ENCODE data around the gene RGR. TPM values are rescaled to one million over a fixed set of nuclear protein-coding genes. Genes with fewer than 3 reads are reported as not detected.

Gene RGR
- polyA plus RNA-seq, 2 of the 4 experiments (the other 2 are of a cell fraction), result not detected

DNA sequence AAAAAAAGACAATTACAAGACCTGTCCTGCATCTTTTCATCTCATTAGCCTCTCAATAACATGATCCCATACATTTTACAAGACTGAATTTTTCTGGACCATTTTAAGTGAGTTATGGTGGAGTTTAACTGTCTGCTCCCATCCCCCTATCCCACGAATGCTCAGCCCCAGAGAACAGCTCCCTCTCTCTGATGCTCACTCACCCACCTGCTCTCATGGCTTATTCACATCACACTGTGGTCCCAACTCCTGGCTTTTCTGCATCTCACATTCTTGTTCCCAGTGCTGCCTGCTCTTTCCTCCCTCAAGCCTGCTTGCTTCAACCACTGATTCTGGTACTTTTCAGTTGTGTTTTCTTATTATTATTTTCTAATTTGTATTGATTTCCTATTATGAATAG, 63.2 kb downstream of the RGR start:
- Histone ChIP-seq H3K4me3 (no peak overlapping the region), H3K4me2 (no peak overlapping the region), H3K27ac (no peak overlapping the region), H3K4me1 (peaks cover 6% of the 10 kb centered on the region; the same call in 2 of the 3 replicates), H3K9me3 (no peaks in the 10 kb centered on the region)
- ATAC-seq, result no peak
- TF ChIP-seq RCOR1 (IDR thresholded peaks at IDR 0.05; ENCODE audit: low read depth, low read length), result no peak
- TF ChIP-seq MAFK (IDR thresholded peaks at IDR 0.05; ENCODE audit: partially characterized antibody), result no peak
- TF ChIP-seq HOXB5 (CRISPR knock-in tag; IDR thresholded peaks at IDR 0.05), result no peak
- no peak for TF ChIP-seq RFX5 (IDR thresholded peaks at IDR 0.05)
- TF ChIP-seq HEYL (CRISPR knock-in tag; IDR thresholded peaks at IDR 0.05), result no peak
- TF ChIP-seq, protein P1, sequence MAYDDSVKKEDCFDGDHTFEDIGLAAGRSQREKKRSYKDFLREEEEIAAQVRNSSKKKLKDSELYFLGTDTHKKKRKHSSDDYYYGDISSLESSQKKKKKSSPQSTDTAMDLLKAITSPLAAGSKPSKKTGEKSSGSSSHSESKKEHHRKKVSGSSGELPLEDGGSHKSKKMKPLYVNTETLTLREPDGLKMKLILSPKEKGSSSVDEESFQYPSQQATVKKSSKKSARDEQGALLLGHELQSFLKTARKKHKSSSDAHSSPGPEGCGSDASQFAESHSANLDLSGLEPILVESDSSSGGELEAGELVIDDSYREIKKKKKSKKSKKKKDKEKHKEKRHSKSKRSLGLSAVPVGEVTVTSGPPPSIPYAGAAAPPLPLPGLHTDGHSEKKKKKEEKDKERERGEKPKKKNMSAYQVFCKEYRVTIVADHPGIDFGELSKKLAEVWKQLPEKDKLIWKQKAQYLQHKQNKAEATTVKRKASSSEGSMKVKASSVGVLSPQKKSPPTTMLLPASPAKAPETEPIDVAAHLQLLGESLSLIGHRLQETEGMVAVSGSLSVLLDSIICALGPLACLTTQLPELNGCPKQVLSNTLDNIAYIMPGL (CRISPR knock-in tag; IDR thresholded peaks at IDR 0.05; ENCODE audit: borderline replicate concordance), result no peak
- no peak for TF ChIP-seq CEBPB (IDR thresholded peaks at IDR 0.05)
- no peak for TF ChIP-seq JUN (IDR thresholded peaks at IDR 0.05)
- no peak for TF ChIP-seq ESRRA (IDR thresholded peaks at IDR 0.05; ENCODE audit: borderline replicate concordance, low read length)
- TF ChIP-seq RARB (CRISPR knock-in tag; IDR thresholded peaks at IDR 0.05), result no peak
- TF ChIP-seq JUNB (IDR thresholded peaks at IDR 0.05), result no peak
- ChIA-PET POLR2A (no interaction called here), CTCF (interaction anchor here (0.6 kb wide), 1 partner anchor 19 kb away, joined by 3 read pairs; no protein-coding TSS in a partner anchor)
- WGBS (ENCODE audit: missing lambda C conversion rate), result 34% methylated on average over 1 of the region's 1 CpG
- DNase-seq (ENCODE audit: low read depth in 1 of 2, low spot score in 1 of 2), result no peak
- no peak for FAIRE-seq

DNA sequence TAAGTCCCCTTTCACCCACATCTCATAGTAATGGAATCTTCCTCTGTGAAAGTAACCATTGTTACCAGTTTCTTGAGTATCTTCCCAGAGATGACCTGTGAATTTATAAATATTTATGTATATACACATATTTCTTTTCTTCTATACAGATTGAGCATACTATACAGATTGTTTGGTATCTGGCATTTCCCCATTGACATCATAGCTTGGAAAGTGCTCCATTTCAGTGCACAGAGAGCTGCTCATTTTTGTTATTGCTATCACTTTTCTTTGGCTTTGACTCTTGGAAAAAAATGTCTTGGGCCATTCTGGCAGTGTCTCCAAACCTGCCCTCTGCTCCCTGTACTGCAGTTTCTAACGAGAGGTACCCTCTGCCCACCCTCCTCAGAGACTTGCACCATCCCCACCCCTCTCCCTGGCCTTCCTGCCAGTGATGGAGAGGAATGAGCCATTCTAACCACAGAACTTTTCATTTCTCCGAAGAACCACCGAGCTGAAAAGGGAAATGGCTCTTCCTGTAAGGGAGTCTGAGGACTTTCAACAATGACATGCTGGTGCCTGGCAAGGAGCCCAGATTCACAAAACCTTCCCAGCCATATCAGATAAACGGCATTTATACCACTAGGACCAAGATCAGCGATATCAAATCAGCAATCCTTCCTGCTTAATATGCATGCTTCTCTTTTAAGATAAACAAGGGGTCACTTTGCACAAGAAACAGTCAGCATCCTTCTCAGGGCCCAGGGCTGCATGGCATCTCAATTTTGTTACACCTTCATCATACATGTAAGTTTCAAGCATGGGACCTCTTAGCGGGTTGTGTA, 63.8 kb downstream of the RGR start:
- H3K4me2 ChIP-seq, result no peak overlapping the region
- 55% methylated on average over 6 of the region's 6 CpGs for WGBS (ENCODE audit: missing lambda C conversion rate)
- DNase-seq (ENCODE audit: low read depth in 1 of 2, low spot score in 1 of 2), result no peak
- H3K9me3 ChIP-seq, result no peaks in the 10 kb centered on the region
- TF ChIP-seq CHD4 (IDR thresholded peaks at IDR 0.05; ENCODE audit: borderline replicate concordance), result no peak
- TF ChIP-seq FOXS1 (CRISPR knock-in tag; IDR thresholded peaks at IDR 0.05), result no peak
- no peak for TF ChIP-seq FOSL2 (IDR thresholded peaks at IDR 0.05)
- TF ChIP-seq FOSL2 (CRISPR knock-in tag; IDR thresholded peaks at IDR 0.05), result no peak
- TF ChIP-seq FOSB (CRISPR knock-in tag; IDR thresholded peaks at IDR 0.05), result no peak
- TF ChIP-seq, protein P2, sequence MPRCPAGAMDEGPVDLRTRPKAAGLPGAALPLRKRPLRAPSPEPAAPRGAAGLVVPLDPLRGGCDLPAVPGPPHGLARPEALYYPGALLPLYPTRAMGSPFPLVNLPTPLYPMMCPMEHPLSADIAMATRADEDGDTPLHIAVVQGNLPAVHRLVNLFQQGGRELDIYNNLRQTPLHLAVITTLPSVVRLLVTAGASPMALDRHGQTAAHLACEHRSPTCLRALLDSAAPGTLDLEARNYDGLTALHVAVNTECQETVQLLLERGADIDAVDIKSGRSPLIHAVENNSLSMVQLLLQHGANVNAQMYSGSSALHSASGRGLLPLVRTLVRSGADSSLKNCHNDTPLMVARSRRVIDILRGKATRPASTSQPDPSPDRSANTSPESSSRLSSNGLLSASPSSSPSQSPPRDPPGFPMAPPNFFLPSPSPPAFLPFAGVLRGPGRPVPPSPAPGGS (IDR thresholded peaks at IDR 0.05), result no peak
- no peak for TF ChIP-seq ZFP36 (IDR thresholded peaks at IDR 0.05; ENCODE audit: borderline replicate concordance, partially characterized antibody)
- no peak for TF ChIP-seq TFCP2L1 (CRISPR knock-in tag; IDR thresholded peaks at IDR 0.05)
- TF ChIP-seq, protein P3, sequence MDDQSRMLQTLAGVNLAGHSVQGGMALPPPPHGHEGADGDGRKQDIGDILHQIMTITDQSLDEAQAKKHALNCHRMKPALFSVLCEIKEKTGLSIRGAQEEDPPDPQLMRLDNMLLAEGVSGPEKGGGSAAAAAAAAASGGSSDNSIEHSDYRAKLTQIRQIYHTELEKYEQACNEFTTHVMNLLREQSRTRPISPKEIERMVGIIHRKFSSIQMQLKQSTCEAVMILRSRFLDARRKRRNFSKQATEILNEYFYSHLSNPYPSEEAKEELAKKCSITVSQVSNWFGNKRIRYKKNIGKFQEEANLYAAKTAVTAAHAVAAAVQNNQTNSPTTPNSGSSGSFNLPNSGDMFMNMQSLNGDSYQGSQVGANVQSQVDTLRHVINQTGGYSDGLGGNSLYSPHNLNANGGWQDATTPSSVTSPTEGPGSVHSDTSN (IDR thresholded peaks at IDR 0.05), result no peak
- no peak for TF ChIP-seq KDM1A (IDR thresholded peaks at IDR 0.05; ENCODE audit: low read depth)
- no peak for TF ChIP-seq MAZ (IDR thresholded peaks at IDR 0.05; ENCODE audit: borderline replicate concordance, low read depth, low read length)
- TF ChIP-seq ZNF302 (CRISPR knock-in tag; IDR thresholded peaks at IDR 0.05), result no peak
- TF ChIP-seq, protein P4, sequence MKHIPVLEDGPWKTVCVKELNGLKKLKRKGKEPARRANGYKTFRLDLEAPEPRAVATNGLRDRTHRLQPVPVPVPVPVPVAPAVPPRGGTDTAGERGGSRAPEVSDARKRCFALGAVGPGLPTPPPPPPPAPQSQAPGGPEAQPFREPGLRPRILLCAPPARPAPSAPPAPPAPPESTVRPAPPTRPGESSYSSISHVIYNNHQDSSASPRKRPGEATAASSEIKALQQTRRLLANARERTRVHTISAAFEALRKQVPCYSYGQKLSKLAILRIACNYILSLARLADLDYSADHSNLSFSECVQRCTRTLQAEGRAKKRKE (CRISPR knock-in tag; IDR thresholded peaks at IDR 0.05; ENCODE audit: low read depth), result no peak
- TF ChIP-seq, protein P5, sequence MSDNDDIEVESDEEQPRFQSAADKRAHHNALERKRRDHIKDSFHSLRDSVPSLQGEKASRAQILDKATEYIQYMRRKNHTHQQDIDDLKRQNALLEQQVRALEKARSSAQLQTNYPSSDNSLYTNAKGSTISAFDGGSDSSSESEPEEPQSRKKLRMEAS (IDR thresholded peaks at IDR 0.05), result no peak
- no peak for TF ChIP-seq NR3C1 (IDR thresholded peaks at IDR 0.05)
- TF ChIP-seq, protein P6, sequence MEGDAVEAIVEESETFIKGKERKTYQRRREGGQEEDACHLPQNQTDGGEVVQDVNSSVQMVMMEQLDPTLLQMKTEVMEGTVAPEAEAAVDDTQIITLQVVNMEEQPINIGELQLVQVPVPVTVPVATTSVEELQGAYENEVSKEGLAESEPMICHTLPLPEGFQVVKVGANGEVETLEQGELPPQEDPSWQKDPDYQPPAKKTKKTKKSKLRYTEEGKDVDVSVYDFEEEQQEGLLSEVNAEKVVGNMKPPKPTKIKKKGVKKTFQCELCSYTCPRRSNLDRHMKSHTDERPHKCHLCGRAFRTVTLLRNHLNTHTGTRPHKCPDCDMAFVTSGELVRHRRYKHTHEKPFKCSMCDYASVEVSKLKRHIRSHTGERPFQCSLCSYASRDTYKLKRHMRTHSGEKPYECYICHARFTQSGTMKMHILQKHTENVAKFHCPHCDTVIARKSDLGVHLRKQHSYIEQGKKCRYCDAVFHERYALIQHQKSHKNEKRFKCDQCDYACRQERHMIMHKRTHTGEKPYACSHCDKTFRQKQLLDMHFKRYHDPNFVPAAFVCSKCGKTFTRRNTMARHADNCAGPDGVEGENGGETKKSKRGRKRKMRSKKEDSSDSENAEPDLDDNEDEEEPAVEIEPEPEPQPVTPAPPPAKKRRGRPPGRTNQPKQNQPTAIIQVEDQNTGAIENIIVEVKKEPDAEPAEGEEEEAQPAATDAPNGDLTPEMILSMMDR (IDR thresholded peaks at IDR 0.05), result no peak
- no peak for TF ChIP-seq RFX5 (IDR thresholded peaks at IDR 0.05)
- no peak overlapping the region for H3K4me3 ChIP-seq
- H3K4me1 ChIP-seq, result peaks cover 6% of the 10 kb centered on the region; the same call in 2 of the 3 replicates
- ATAC-seq, result no peak
- no peak for FAIRE-seq
- H3K27ac ChIP-seq, result no peak overlapping the region
- POLR2A ChIA-PET, result no interaction called here
- CTCF ChIA-PET, result interaction anchor here (0.6 to 1.3 kb wide), 2 partner anchors 18 to 46 kb away, joined by 3 read pairs; no protein-coding TSS in a partner anchor

Measured in A549 (cell line).